ENCODE results near the gene ZBED4. TPM values are rescaled to one million over a fixed set of nuclear protein-coding genes. Genes with fewer than 3 reads are reported as not detected.

ZBED4 gene
- total RNA-seq, 1 experiment from 2014 or later: 23.0 TPM

GRCh38 chr22:49905465-49905864 lies 51.8 kb downstream of the ZBED4 start:
- Histone ChIP-seq H3K18ac (ENCODE audit: insufficient read length, low read depth, low read length) (no peak overlapping the region), H3K9me3 (ENCODE audit: control insufficient read depth, low read depth, low read length) (no peaks in the 10 kb centered on the region), H3K27me3 (ENCODE audit: insufficient read depth, low read length) (no peaks in the 10 kb centered on the region), H3K79me1 (ENCODE audit: insufficient read depth, low read depth, low read length, poor library complexity, severe bottlenecking) (no peaks in the 10 kb centered on the region), H2BK5ac (ENCODE audit: insufficient read length, low read length) (no peak overlapping the region), H2AK5ac (ENCODE audit: insufficient read length, low read length) (no peak overlapping the region), H3K23ac (ENCODE audit: insufficient read length, low read depth, low read length) (no peak overlapping the region), H2BK120ac (ENCODE audit: low read depth, low read length, poor library complexity, severe bottlenecking) (no peak overlapping the region), H3K27ac (ENCODE audit: insufficient read length, low read depth, low read length) (no peak overlapping the region), H2AFZ (ENCODE audit: low read length) (no peak overlapping the region), H3K14ac (ENCODE audit: insufficient read depth, low read length) (no peak overlapping the region; the same call in 1 of the 2 replicates), H4K8ac (replicated peaks; ENCODE audit: insufficient read length, low read depth, low read length) (no peak overlapping the region), H3K9ac (ENCODE audit: extremely low read depth, insufficient read length, low read length) (no peak overlapping the region), H4K20me1 (ENCODE audit: control insufficient read depth, insufficient read depth, insufficient read length) (peaks cover 5% of the 10 kb centered on the region), H4K91ac (ENCODE audit: insufficient read length, low read depth, low read length) (no peak overlapping the region), H3K4me2 (ENCODE audit: insufficient read depth, insufficient read length, low read length) (no peak overlapping the region), H3K79me2 (ENCODE audit: insufficient read depth, low read length) (no peaks in the 10 kb centered on the region), H3K4ac (ENCODE audit: low read depth, low read length) (no peak overlapping the region), H2BK15ac (ENCODE audit: low read depth, low read length) (no peak overlapping the region), H2BK12ac (ENCODE audit: insufficient read length, low read depth, low read length) (no peak overlapping the region), H4K5ac (ENCODE audit: insufficient read length, low read depth, low read length) (no peak overlapping the region), H2BK20ac (ENCODE audit: low read depth, low read length, poor library complexity, severe bottlenecking) (no peak overlapping the region), H3K56ac (ENCODE audit: insufficient read length, low read depth, low read length) (no peak overlapping the region), H3K4me1 (ENCODE audit: insufficient read depth, low read length) (no peaks in the 10 kb centered on the region), H3T11ph (ENCODE audit: low read length) (no peak overlapping the region), H3K23me2 (ENCODE audit: insufficient read length, low read depth, low read length, poor library complexity, severe bottlenecking) (no peaks in the 10 kb centered on the region)
- H3K9me3 Mint-ChIP-seq: peaks cover 3 to 11% of the 10 kb centered on the region in 2 experiments; a peak in 4 of 5 replicates
- H3K4me3 Mint-ChIP-seq: no peak overlapping the region
- H3K4me1 Mint-ChIP-seq: peaks cover 0 to 6% of the 10 kb centered on the region in 2 experiments; a peak in 1 of 4 replicates
- no peak for TF ChIP-seq CTCF (conservative IDR thresholded peaks at IDR 0.05)
- H3K36me3 Mint-ChIP-seq (ENCODE audit: insufficient read depth in 1 of 3, low read depth in 3 of 3): peaks cover 28 to 63% (median 62%) of the 10 kb centered on the region in 3 experiments
- peak overlapping the region in 2 of 3 experiments; percentile 61 to 76; a peak in 4 of 7 replicates for H3K27ac Mint-ChIP-seq
- H3K27me3 Mint-ChIP-seq (ENCODE audit: low read depth): no peaks in the 10 kb centered on the region
- DNase-seq: no peak
- no CpG with 5 or more reads among the region's 18 CpGs for WGBS (ENCODE audit: extremely low coverage, insufficient read length, low lambda C conversion rate)

Data from H9 (cell line).